NK-92 (cell line): Measurements from ENCODE around the gene ENC1.
"Not testable (repeated sequence)": the region's sequence is repeated elsewhere in the genome, so short reads cannot be mapped to it uniquely, and the experiment has no call there.

ENCODE experiments used
- DNase-seq: peaks from one replicate; lab custom pipeline; 2025; ENCODE audit not compliant: unreplicated experiment; lab: John Stamatoyannopoulos, UW

Gene ENC1

DNA sequence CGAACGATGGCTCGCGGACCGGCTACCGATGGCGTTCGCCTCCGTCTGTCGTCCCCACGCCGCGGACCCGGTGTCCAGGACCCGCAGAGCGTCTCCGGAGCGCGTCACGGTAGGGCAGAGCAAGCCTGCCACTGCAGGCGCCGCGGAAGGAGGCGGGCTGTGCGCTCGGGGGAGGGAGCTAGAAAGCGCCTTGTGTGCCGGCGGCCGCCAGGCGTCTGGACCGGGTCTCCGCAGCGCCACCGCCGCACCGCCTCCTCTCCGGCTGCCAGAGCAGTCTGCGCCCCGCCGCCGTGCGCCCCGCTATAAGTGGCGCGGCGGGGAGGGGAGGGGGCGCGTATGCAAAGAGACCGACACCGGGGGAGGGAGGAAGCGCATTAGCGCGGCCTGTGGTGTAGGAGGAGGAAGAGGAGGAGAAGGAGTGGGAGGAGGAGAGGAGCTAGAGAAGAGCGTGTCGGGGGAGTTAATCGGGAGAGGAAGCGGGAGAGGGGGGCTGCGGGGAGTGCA, at the start of gene ENC1:
ENC1 (minus strand) TSS at position 279 of the 504 bp plus-strand sequence. CDS start 4,243 bp downstream, outside the sequence.
- no peak for DNase-seq

DNA sequence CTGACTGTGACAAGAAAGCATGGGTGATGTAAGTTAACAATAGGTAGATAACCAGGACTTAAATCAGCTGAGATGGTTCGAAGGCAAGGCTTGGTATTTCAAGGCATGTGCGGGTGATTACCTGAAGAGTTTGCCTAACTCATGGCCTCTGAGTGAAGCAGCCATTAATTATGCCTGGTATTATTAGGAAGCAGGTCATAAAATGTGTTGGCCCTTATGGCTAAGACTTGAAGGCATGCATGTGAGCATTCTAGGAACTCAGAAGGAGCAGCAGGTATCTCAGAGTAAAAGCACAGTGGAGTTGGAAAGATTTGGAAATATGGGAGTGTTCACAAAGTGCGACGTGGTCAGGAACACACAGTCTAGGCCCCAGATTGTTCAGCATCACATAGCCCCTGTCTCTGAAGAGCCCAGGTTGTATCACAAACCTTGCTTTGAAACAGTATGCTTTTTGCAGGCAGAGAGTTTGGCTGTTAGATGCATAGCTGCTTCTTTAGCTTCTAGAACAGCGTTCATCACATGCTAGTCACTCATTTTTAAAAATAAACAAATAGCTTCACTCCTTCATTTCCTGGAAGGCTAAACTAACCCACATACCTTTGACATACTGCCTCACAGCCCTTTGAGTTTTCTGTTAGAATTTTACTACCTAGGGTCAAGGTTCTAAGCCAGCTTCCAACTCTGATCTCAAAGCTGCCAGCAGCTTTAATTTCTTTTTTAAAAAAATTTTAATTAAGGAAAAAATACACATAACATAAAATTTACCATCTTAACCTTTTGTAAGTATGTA, 46.6 kb upstream of the ENC1 start:
- no peak for DNase-seq

- DNase-seq: no peak
Observed at GRCh38 chr5:74685979-74686631, 45.6 kb upstream of the ENC1 start.

- no peak for DNase-seq
Observed at GRCh38 chr5:74684900-74685851, 44.6 kb upstream of the ENC1 start, which contains the start of gene HEXB. Gene HEXB, plus strand, starts transcription at chr5:74685233. Its CDS starts 28 bp downstream, at chr5:74685261.

GRCh38 chr5:74679966-74680365, 39.4 kb upstream of the ENC1 start:
- DNase-seq: no peak

- not testable (repeated sequence) for DNase-seq
Observed at GRCh38 chr5:74679300-74679699, 38.8 kb upstream of the ENC1 start.

- DNase-seq: not testable (repeated sequence)
Observed at GRCh38 chr5:74678123-74678522, 37.6 kb upstream of the ENC1 start.

- DNase-seq: not testable (repeated sequence)
Observed at GRCh38 chr5:74676466-74676865, 35.9 kb upstream of the ENC1 start.

DNA sequence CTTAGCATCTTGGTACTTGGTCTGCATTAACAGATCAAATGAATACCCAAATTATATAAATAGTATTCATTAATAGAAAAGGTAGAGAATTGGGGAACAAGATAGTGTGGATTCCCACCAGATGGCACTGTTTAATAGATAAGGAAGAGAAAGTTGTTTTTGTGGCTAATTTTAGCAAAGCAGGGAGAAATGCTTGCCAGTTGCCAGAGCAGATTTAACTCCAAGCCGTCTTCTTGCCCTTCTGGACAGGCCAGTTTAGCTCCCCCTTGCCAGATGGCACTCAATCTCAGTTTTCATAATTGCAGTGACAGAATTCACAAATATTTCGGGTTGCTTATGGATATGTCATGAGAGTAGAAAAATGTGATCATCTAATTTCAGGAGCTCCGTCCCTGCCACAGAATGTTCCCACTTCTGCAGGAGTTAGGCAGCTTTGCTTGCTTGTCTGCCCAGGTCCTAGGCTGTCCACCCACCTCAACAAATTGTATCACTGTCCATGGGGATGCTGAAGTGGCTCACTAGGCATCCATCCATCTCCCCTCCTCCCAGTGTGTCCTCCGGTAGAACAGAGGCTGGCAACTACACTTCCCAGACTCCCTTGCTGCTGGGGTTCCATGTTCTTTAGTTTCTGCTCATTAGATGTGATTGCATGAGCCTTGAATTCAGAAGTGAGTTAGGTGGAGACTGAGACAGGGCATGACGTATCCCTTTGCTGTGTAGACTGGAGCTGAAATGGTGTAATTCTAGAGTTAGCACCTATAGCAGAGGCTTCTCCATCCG, 32.7 kb upstream of the ENC1 start:
- no peak for DNase-seq

GRCh38 chr5:74672215-74672877, 31.8 kb upstream of the ENC1 start:
- DNase-seq: no peak

GRCh38 chr5:74670396-74671038, 30.0 kb upstream of the ENC1 start:
- no peak for DNase-seq

GRCh38 chr5:74669821-74670220, 29.3 kb upstream of the ENC1 start:
- no peak for DNase-seq

- DNase-seq: no peak
Observed at GRCh38 chr5:74667396-74667795, 26.9 kb upstream of the ENC1 start.

- no peak for DNase-seq
Observed at GRCh38 chr5:74665816-74666215, 25.3 kb upstream of the ENC1 start.

- DNase-seq: no peak
Observed at GRCh38 chr5:74665273-74665672, 24.7 kb upstream of the ENC1 start.

DNA sequence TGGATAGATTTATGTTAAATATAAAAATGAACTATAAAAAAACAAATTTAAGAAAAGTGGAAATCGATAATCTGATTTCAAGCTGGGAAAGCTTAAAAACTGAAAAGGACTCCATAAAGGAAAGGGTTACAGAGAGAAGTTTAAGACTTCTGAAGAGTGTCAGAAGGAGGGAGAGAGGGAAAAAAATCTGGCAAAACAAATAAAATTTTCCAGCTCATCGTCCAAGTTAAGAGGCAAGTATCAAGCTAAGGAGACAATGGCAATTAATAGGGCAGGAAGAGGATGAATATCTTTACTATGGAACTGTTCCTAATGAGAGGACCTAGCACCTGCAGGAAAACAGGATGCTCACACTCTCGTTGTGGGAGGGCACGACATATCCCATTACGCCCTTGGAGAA, 24.0 kb upstream of the ENC1 start:
- no peak for DNase-seq

- no peak for DNase-seq
Observed at GRCh38 chr5:74660873-74661272, 20.3 kb upstream of the ENC1 start.

- DNase-seq: no peak
Observed at GRCh38 chr5:74660140-74660539, 19.6 kb upstream of the ENC1 start.

GRCh38 chr5:74659172-74659571, 18.6 kb upstream of the ENC1 start:
- DNase-seq: no peak
